HG03439 (cell line): ENCODE data around the gene CNNM1.

ENCODE experiments used
- ATAC-seq: cut with Tn5 transposase; IDR thresholded peaks from one replicate; pipeline ENCODE4 v1.9.1; 2021; ENCODE audit warnings: mild to moderate bottlenecking, moderate library complexity; ENCODE audit not compliant: unreplicated experiment

CNNM1 gene

DNA sequence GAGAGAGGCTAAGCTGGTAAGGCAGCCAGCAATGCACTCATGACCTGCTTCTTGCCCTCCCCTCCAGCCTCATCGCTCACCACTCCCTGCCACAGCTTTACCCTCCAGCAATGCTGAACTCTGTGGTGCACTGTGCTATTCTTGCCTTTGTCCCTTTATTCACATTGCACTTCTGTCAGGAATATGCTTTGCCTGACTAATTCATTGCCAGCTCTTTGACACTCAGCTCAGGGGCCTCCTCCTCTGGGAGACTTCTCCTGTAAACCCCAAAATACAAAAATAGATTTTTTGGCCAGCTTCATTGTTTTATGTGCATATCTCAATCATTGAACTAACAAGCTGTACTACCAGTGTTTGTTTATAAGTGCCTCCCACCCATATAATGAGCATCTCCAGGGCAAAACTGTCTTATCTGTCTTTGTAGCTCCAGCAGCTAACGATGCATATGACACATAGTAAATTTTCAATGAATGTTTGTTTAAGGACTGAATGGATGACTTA is 8.2 kb downstream of the CNNM1 start:
- ATAC-seq, result no peak

DNA sequence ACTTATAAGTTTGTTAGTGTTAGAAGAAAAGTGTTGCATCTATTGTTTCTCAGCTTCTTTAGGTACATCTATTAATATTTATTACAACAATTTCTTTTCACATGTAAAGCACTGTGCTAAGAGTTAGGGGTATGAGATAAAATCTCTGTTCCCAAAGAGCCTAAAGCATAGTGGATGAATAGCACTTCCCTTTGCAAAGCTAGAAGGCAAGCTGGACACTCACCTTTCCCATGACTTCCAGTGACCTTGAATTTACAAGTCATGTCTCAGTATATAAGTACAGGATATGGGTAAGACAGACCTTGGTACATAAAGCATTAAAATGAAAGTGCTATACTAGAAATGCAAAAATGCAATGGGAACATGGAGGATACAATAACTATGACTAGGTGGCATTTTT is 8.7 kb downstream of the CNNM1 start:
- no peak for ATAC-seq

DNA sequence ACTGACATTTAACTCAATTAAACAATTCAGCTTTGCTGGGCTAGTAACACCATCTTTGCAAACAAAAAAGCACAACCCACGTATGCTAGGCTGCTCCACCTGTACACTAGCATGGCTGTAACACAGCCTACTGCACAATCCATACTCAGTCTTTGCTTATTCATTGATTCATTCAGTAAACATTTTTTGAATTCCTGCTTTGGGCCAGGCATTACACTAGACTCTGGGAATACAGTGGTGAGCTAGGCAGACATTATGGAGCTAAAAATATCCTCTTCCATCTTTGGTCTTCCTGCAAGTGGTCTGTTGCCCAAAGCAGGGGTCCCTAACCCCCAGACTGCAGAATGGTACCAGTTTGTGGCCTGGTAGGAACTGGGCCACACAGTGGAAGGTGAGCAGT is 9.9 kb downstream of the CNNM1 start:
- ATAC-seq, result no peak

GRCh38 chr10:99339563-99340047 is 10.4 kb downstream of the CNNM1 start:
- ATAC-seq, result no peak

- ATAC-seq, result no peak
These were observed 11.5 kb downstream of the CNNM1 start for GRCh38 chr10:99340650-99341049.

GRCh38 chr10:99341248-99341647 is 12.1 kb downstream of the CNNM1 start:
- no peak for ATAC-seq

- ATAC-seq, result no peak
These were observed 12.8 kb downstream of the CNNM1 start for GRCh38 chr10:99341860-99342490.

- ATAC-seq, result no peak
These were observed 14.1 kb downstream of the CNNM1 start for GRCh38 chr10:99343262-99343661.

DNA sequence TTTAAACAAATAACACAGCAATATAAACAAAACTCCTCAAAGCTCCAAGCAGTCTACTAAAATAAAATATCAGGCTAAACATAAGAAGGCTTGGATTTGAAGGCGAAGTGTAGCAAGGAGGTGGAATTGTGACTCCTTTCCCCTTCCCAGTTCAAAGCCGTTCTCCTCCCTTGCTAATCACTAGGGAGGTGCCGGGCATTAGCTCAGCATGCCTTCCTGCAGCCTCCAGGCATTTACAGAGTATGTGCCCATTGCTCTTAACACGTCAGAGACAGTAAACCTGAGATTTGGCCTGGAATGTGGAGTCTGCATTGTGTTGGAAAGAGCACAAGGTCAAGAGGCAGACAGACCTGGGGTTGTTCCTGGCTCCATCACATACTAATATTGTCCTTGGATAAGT is 15.6 kb downstream of the CNNM1 start:
- no peak for ATAC-seq

GRCh38 chr10:99345350-99345749 is 16.2 kb downstream of the CNNM1 start:
- no peak for ATAC-seq

DNA sequence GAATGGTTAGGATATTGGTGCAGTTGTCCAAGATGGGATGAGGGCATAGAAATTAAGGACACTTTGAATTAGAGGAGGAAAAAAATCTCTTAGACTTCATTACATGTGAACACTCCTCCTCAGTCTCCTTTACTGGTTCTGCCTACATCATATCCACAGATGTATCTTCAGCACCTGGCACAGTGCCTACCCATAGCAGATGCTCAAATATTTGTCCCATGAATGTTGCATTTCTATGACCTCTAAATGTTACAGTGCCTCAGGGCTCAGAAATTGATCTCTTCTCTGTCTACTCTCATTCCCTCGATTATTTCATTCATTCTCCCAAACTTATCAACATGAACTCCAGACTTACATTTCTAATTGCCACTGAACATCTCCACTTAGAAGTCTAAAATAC is 17.1 kb downstream of the CNNM1 start:
- ATAC-seq, result no peak

GRCh38 chr10:99347672-99348071 is 18.5 kb downstream of the CNNM1 start:
- ATAC-seq, result no peak

- ATAC-seq, result no peak
These were observed 24.0 kb downstream of the CNNM1 start for GRCh38 chr10:99353182-99353581.

GRCh38 chr10:99357691-99358090 is 28.5 kb downstream of the CNNM1 start:
- ATAC-seq, result no peak

DNA sequence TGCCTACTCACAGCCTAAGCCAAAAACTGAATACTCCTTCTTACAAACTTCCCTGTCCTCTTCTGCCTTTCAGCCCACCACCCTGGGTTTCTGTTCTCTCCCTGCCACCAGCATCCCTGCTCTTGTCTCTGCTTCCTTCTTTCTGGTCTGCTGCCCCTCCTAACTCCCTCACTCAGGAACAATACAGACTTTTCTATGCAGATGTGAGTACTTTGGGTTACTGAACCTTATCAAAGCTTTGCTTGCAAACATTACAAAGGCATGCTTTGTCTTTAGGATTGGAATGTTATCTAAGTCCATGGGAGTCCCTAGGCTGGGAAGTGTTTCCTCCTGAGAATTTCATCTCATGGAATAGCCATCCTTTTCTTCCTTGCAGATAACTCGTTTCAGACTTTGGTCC is 28.9 kb downstream of the CNNM1 start:
- no peak for ATAC-seq

GRCh38 chr10:99360934-99361333 is 31.8 kb downstream of the CNNM1 start:
- no peak for ATAC-seq

DNA sequence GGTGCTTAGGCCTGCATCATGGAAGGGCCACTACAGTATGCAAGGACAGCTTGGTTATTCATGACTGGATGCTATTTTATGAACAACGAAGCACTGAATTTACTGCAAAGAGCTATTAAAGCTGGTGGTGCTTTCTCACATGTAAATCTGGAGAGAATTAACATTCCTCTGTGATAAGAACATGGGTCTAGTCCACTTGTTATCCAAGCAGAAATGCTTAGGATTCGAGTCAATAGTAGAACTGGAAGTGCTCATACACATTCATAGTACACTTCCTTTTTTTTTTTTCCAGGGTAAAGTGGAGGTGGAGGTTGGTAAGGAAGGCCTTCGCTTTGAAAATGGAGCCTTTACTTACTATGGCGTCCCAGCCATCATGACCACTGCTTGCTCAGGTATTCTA is 35.0 kb downstream of the CNNM1 start:
- ATAC-seq, result no peak

DNA sequence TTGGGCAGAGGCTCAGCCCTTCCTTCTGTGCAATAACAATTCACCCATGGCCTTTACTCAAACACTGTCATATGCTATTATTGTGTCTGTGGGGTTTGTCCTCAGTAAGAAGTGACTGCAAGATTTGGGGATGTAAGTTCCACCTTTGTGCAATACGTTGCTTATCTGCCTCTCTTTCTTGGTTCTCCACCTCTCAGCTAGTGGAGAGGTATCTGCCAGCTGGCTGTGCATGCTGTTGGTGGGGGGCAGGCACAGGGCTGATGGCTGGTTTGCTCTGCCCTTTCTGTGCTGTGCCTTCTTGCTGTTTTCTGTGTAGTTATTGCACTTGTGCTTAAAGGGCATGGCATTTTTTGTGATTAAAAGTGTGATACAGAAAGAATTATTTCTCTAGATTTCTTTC is 36.2 kb downstream of the CNNM1 start:
- no peak for ATAC-seq

DNA sequence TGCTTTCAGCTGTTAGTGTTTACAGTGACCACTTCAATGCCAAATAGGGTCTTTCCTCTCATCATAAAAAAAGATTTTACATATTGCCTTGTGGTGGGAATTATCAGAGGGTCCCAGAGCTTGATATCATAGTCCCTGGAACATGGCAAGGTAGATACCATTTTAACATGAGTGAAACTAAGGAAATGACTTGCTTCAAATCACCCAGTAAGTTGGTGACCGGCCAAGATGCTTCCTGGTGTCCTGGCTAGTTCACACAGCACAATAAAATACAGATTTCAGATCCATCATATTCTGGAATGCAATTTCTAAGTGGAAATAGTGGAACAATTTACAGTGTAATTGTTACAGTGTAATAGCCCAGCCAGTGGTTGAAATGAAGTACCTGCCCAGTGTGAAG is 36.6 kb downstream of the CNNM1 start:
- no peak for ATAC-seq

DNA sequence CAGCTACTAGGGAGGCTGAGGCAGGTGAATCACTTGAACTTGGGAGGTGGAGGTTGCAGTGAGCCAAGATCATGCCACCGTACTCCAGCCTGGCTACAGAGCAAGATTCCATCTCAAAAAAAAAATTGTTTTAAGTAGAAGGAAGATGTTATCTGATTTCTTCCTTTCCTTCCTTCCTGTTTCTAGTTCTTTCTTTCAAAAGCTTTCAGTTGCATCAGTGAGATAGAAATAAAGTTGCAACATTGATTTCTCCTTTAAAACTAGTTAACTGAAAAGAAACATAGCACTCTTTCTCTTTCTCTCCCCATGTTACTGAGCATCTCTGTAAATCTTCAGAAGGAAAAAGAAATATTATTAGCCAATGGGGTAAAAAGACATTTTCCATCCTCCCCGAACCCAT is 37.5 kb downstream of the CNNM1 start:
- ATAC-seq, result no peak

DNA sequence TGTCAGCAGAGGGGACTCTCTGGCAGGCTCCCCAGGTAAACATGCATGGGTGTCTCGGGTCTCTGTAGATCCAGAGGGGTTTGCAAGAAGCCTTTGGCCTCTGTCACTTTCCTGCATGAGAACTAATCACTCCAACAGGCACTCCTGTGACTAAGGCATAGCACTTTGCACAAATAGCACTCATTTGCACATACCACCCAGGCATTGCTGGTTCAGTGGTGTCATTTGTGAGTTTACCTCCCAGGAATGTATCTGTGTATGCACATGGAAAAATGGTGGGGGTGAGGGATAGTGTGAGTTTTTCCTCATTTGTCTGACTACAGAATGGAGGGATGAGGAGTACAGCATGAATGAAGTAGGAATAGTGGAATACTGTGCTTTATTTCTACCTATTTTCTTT is 39.5 kb downstream of the CNNM1 start:
- no peak for ATAC-seq

DNA sequence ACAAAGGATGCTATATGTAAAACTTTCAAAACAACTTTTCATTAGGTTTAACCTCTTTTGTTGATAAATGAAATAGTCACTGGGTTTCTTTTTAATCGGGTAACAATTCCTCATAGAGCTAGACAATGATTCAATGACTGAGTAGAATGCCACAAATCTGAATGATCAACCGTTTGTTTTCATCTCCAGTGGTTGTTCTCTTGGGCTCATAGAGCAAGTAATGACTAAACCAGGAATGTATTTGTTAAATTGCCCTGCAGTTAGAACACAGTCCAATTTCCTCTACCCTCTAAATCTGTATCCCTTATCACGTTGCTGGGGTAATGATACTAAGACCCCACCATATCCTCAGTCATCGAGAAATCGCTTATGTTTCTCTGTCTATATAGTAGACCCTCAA is 40.0 kb downstream of the CNNM1 start:
- no peak for ATAC-seq

GRCh38 chr10:99369551-99369950 is 40.4 kb downstream of the CNNM1 start:
- no peak for ATAC-seq
